CD4-positive, CD25-positive, alpha-beta regulatory T cell (primary cell): ENCODE measurements around the gene MMP14. TPM values are rescaled to one million over a fixed set of nuclear protein-coding genes. Genes with fewer than 3 reads are reported as not detected.

Experiments used
- ATAC-seq, 2 donors: fragments of 150-1000 bp; cut with Tn5 transposase; one replicate each; pipeline ENCODE4 v1.10.0; 2021; ENCODE audit warnings: low read depth in 2 of 2, moderate number of reproducible peaks in 2 of 2, moderate library complexity in 1 of 2
- DNase-seq, 3 donors: peaks; one replicate each; pipeline versions ENCODE4 v3.0.0 to v3.0.0-alpha.2; 2012 to 2022; ENCODE audit warnings: mixed read lengths in 1 of 3
- H3K27ac ChIP-seq: one replicate; pipeline ENCODE4 v1.7.0; 2013; ENCODE audit warnings: mild to moderate bottlenecking, low read length; ENCODE audit not compliant: insufficient read depth, poor library complexity, severe bottlenecking
- H3K27me3 ChIP-seq: one replicate; pipeline ENCODE4 v1.7.0; 2013; ENCODE audit warnings: low read length; ENCODE audit not compliant: control insufficient read depth, insufficient read depth
- H3K36me3 ChIP-seq: one replicate; pipeline ENCODE4 v1.7.0; 2013; ENCODE audit warnings: mild to moderate bottlenecking, low read length, moderate library complexity; ENCODE audit not compliant: control insufficient read depth, insufficient read depth
- H3K4me1 ChIP-seq: 2 replicates; pipeline ENCODE4 v1.7.0; 2013; ENCODE audit warnings: mild to moderate bottlenecking, low read length; ENCODE audit not compliant: insufficient read depth, control insufficient read depth, poor library complexity, severe bottlenecking
- H3K4me3 ChIP-seq: one replicate; pipeline ENCODE4 v1.7.0; 2013; ENCODE audit warnings: low read depth, mild to moderate bottlenecking, low read length, moderate library complexity
- H3K9me3 ChIP-seq, 2 experiments: 1 replicate in 1 of 2; 2 replicates in 1 of 2; pipeline ENCODE4 v1.7.0; 2013; ENCODE audit warnings: low read length in 2 of 2, mild to moderate bottlenecking in 1 of 2, moderate library complexity in 1 of 2; ENCODE audit not compliant: control insufficient read depth in 2 of 2
- H3K27ac Mint-ChIP-seq, 3 donors: one replicate each; pipeline ENCODE4 v1.8.0; 2020 to 2022; ENCODE audit warnings: mild to moderate bottlenecking in 3 of 3, mixed read lengths in 3 of 3, moderate library complexity in 2 of 3
- H3K27me3 Mint-ChIP-seq: one replicate; pipeline ENCODE4 v1.8.0; 2022; ENCODE audit warnings: mild to moderate bottlenecking, mixed read lengths
- H3K36me3 Mint-ChIP-seq: one replicate; pipeline ENCODE4 v1.8.0; 2020; ENCODE audit warnings: mixed read lengths
- H3K4me1 Mint-ChIP-seq, 4 donors: one replicate each; pipeline ENCODE4 v1.8.0; 2020 to 2022; ENCODE audit warnings: mixed read lengths in 4 of 4, mild to moderate bottlenecking in 1 of 4
- H3K4me3 Mint-ChIP-seq, 4 donors: one replicate each; pipeline ENCODE4 v1.8.0; 2020 to 2022; ENCODE audit warnings: mild to moderate bottlenecking in 4 of 4, mixed read lengths in 4 of 4, moderate library complexity in 3 of 4
- H3K9me3 Mint-ChIP-seq, 7 donors: one replicate each; pipeline ENCODE4 v1.8.0; 2020 to 2022; ENCODE audit warnings: mixed read lengths in 7 of 7, mild to moderate bottlenecking in 3 of 7, moderate library complexity in 2 of 7
- polyA plus RNA-seq, 4 donors: library from polyadenylated mRNA; unstranded; fragments of 300-500 nt; fragmentation: Illumina TruSeq; gene quantifications; one replicate each; pipeline ENCODE4 v1.2.3, GENCODE V29; 2021
- total RNA-seq: library from RNA; stranded (reverse); gene quantifications from one replicate; pipeline ENCODE4 v1.2.3, GENCODE V29; 2022

Gene MMP14
- total and polyA plus RNA-seq, 5 donors from 2014 or later = 1.0 TPM; not detected in 4

GRCh38 chr14:22819151-22819988 is 17.0 kb upstream of the MMP14 start:
- Histone ChIP-seq H3K4me3 (no peak overlapping the region), H3K4me1 (peaks cover 10% of the 10 kb centered on the region), H3K9me3 (no peaks in the 10 kb centered on the region), H3K27ac (no peak overlapping the region), H3K27me3 (peaks cover 6% of the 10 kb centered on the region), H3K36me3 (no peaks in the 10 kb centered on the region)
- no peaks in the 10 kb centered on the region for H3K36me3 Mint-ChIP-seq
- no peak overlapping the region for H3K4me3 Mint-ChIP-seq
- H3K27ac Mint-ChIP-seq = no peak overlapping the region
- peaks cover 0 to 3% (median 0%) of the 10 kb centered on the region in 7 donors for H3K9me3 Mint-ChIP-seq
- H3K4me1 Mint-ChIP-seq = peaks cover 10 to 37% (median 20%) of the 10 kb centered on the region in 4 donors
- DNase-seq (no peak), ATAC-seq (no peak)
- peaks cover 34% of the 10 kb centered on the region for H3K27me3 Mint-ChIP-seq

- Histone ChIP-seq H3K4me3 (no peak overlapping the region), H3K36me3 (no peaks in the 10 kb centered on the region), H3K27me3 (peaks cover 6% of the 10 kb centered on the region), H3K27ac (no peak overlapping the region), H3K9me3 (no peaks in the 10 kb centered on the region), H3K4me1 (peaks cover 10% of the 10 kb centered on the region)
- Mint-ChIP-seq H3K27ac (no peak overlapping the region), H3K36me3 (no peaks in the 10 kb centered on the region), H3K27me3 (peaks cover 37% of the 10 kb centered on the region), H3K9me3 (peaks cover 0 to 3% (median 0%) of the 10 kb centered on the region in 7 donors), H3K4me1 (peaks cover 10 to 37% (median 26%) of the 10 kb centered on the region in 4 donors), H3K4me3 (no peak overlapping the region)
- DNase-seq (no peak), ATAC-seq (no peak)
Observed at GRCh38 chr14:22820731-22821130, 15.7 kb upstream of the MMP14 start.

GRCh38 chr14:22821193-22822015 is 15.0 kb upstream of the MMP14 start:
- no peaks in the 10 kb centered on the region for H3K36me3 ChIP-seq
- H3K27me3 ChIP-seq = peaks cover 6% of the 10 kb centered on the region
- Mint-ChIP-seq H3K27me3 (peaks cover 36% of the 10 kb centered on the region), H3K27ac (no peak overlapping the region), H3K4me1 (peaks cover 10 to 34% (median 23%) of the 10 kb centered on the region in 4 donors), H3K36me3 (no peaks in the 10 kb centered on the region), H3K9me3 (peaks cover 0 to 3% (median 0%) of the 10 kb centered on the region in 7 donors), H3K4me3 (peak overlapping the region in 2 of 4 donors; percentile 21 to 35)
- no peak overlapping the region for H3K4me3 ChIP-seq
- H3K9me3 ChIP-seq = no peaks in the 10 kb centered on the region
- DNase-seq = no peak
- no peak overlapping the region for H3K27ac ChIP-seq
- no peak for ATAC-seq
- peaks cover 10% of the 10 kb centered on the region for H3K4me1 ChIP-seq

DNA sequence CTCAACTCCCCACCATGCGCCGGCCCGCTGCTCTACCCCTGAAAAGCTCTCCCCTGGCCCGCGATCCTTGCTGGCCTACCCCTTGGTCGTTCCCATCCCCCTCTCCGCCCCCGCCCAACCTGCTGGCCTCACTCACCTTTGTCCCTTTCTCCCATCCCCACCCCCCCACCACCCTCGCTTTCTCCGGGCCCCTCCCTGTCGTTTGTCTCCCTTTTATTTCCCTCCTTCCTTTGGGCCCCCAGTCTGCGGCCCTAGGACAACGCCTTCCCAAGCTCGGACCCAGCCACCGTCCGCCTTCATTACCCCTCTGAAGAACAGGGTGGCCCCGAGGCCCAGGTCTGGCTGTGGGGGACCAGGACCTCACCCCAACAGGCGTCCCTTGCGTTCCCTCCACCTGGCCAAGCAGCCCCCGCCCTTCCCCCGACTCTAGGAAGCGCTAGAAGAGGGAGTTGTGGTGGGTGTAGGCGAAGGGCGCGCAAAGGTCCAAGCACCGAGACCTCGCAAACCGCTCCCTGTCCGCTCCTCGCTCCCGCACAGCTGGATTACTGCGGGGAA is 14.3 kb upstream of the MMP14 start:
- Mint-ChIP-seq H3K4me3 (peak overlapping the region in 1 of 4 donors; percentile 46), H3K9me3 (peaks cover 0 to 3% (median 0%) of the 10 kb centered on the region in 7 donors), H3K36me3 (no peaks in the 10 kb centered on the region), H3K4me1 (peaks cover 10 to 34% (median 23%) of the 10 kb centered on the region in 4 donors), H3K27ac (no peak overlapping the region), H3K27me3 (peaks cover 36% of the 10 kb centered on the region)
- Histone ChIP-seq H3K4me3 (no peak overlapping the region), H3K27ac (no peak overlapping the region), H3K27me3 (peaks cover 6% of the 10 kb centered on the region), H3K36me3 (no peaks in the 10 kb centered on the region), H3K4me1 (peaks cover 10% of the 10 kb centered on the region), H3K9me3 (no peaks in the 10 kb centered on the region)
- DNase-seq (no peak), ATAC-seq (no peak)

DNA sequence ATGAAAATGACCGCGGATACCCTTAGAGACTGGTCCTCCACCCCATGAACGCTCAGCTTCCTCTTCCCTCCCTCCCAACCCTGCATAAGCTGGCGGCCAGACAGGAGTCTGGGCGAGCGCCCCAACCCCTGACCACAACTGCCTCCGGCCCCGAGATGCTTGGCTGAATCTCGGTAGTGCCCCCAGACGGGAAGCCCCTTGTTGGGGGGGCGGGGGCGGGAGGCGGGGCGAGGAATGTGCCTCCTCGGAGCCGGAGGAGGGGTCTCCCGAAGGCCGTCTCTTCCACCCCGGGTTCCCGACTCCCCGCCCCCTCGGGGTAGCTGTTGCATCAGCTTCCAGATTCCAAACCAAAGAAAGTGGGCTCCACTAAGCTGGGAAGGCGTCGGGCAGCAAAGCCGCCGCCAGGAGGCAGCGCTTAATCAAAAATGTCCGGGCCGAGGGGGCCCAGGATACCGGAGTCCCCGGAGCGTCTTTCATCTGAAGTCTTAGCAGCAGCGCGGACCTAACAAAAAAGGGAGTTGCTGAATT is 13.8 kb upstream of the MMP14 start:
- peak overlapping the region in 1 of 3 donors; percentile 78 for H3K27ac Mint-ChIP-seq
- H3K27me3 ChIP-seq = peaks cover 6% of the 10 kb centered on the region

DNA sequence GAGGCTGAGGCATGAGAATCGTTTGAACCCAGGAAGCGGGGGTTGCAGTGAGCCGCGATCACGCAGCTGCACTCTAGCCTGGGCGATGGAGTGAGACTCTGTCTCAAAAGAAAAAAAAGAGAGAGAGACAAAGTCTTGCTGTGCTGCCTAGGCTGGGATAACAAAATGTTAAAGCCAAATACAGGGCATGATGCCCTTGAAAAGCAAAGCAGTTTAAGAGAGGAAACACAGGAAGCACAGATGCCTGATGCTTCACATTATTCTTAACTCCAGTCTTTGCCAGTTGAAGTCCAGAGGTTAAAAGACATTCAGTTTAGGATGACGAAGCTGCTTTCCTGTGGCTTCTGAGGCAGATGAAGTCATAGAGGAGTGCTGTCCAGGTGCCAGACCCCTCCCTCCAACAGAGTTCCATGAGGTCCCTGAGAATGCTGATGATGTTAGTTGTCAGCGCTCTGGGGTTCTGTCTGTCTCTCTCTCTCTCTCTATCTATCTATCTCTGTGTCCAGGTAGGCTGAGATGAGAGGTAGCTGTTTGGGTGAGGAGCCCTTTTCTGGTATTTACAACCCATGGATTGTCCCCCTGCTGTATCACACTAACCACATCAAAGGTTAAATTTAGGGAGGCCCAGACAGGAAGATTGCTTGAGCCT is 11.6 kb upstream of the MMP14 start:
- Histone ChIP-seq H3K4me3 (no peak overlapping the region), H3K4me1 (peaks cover 15% of the 10 kb centered on the region), H3K27ac (no peak overlapping the region), H3K27me3 (peaks cover 6% of the 10 kb centered on the region), H3K36me3 (no peaks in the 10 kb centered on the region), H3K9me3 (no peaks in the 10 kb centered on the region)
- peaks cover 10 to 38% (median 24%) of the 10 kb centered on the region in 4 donors for H3K4me1 Mint-ChIP-seq
- ATAC-seq = no peak
- peak in 1 of 3 donors; percentile 36 for DNase-seq
- H3K9me3 Mint-ChIP-seq = peaks cover 0 to 2% (median 0%) of the 10 kb centered on the region in 7 donors
- no peaks in the 10 kb centered on the region for H3K36me3 Mint-ChIP-seq
- H3K27me3 Mint-ChIP-seq = peaks cover 29% of the 10 kb centered on the region
- H3K4me3 Mint-ChIP-seq = peak overlapping the region in 2 of 4 donors; percentile 41 to 93
- peak overlapping the region in 1 of 3 donors; percentile 76 for H3K27ac Mint-ChIP-seq

More for the DNA sequence above, 13.8 kb upstream of the MMP14 start:
- H3K9me3 ChIP-seq = no peaks in the 10 kb centered on the region
- ATAC-seq = peak; percentile 85 to 87
- peaks cover 10% of the 10 kb centered on the region for H3K4me1 ChIP-seq
- Mint-ChIP-seq H3K4me1 (peaks cover 10 to 34% (median 22%) of the 10 kb centered on the region in 4 donors), H3K9me3 (peaks cover 0 to 2% (median 0%) of the 10 kb centered on the region in 7 donors), H3K36me3 (no peaks in the 10 kb centered on the region), H3K27me3 (peaks cover 34% of the 10 kb centered on the region), H3K4me3 (peak overlapping the region; percentile 36 to 88 (median 72))
- no peak overlapping the region for H3K27ac ChIP-seq
- no peaks in the 10 kb centered on the region for H3K36me3 ChIP-seq
- H3K4me3 ChIP-seq = peak overlapping the region; percentile 68
- DNase-seq = peak; percentile 60 to 78 (median 63)
